ENCODE measurements around the gene GMCL1. TPM values are rescaled to one million over a fixed set of nuclear protein-coding genes. Genes with fewer than 3 reads are reported as not detected.
A peak's percentile ranks its signal among the peaks of the same experiment; 100 is the strongest.

GMCL1 gene, protein sequence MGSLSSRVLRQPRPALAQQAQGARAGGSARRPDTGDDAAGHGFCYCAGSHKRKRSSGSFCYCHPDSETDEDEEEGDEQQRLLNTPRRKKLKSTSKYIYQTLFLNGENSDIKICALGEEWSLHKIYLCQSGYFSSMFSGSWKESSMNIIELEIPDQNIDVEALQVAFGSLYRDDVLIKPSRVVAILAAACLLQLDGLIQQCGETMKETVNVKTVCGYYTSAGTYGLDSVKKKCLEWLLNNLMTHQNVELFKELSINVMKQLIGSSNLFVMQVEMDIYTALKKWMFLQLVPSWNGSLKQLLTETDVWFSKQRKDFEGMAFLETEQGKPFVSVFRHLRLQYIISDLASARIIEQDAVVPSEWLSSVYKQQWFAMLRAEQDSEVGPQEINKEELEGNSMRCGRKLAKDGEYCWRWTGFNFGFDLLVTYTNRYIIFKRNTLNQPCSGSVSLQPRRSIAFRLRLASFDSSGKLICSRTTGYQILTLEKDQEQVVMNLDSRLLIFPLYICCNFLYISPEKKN
- 10 to 100 TPM; 25.4 to 31.6 TPM for total RNA-seq

GRCh38 chr2:69829256-69830044, at the start of gene GMCL1:
Gene GMCL1, plus strand, starts transcription at chr2:69829660. Its CDS starts 233 bp downstream, at chr2:69829893.
- peak within 1 kb of the TSS; percentile 96 for H3K27ac Mint-ChIP-seq
- peak; percentile 93 for ATAC-seq
- H3K4me3 Mint-ChIP-seq: peak within 1 kb of the TSS; percentile 82
- H3K27me3 Mint-ChIP-seq (ENCODE audit: low read depth): no peaks in the 10 kb centered on the region
- H3K4me1 Mint-ChIP-seq (ENCODE audit: low read depth): peaks cover 53% of the 10 kb centered on the region
- ChIA-PET CTCF (interaction anchor here (0.7 to 3.6 kb wide), 4 partner anchors 12 to 264 kb away, joined by 3 to 44 read pairs (median 21); no protein-coding TSS in a partner anchor), POLR2A (interaction anchor here (0.6 to 1.0 kb wide), 4 partner anchors 64 to 428 kb away, joined by 3 to 4 read pairs (median 3); partner anchors contain the start of genes PCYOX1 and SNRNP27)
- no peaks in the 10 kb centered on the region for H3K9me3 Mint-ChIP-seq (ENCODE audit: insufficient read depth)
- peaks cover 27% of the 10 kb centered on the region for H3K36me3 Mint-ChIP-seq (ENCODE audit: low read depth)
- peak; percentile 99 for DNase-seq

GRCh38 chr2:69780921-69781320, 48.5 kb upstream of the GMCL1 start:
- no peaks in the 10 kb centered on the region for H3K9me3 Mint-ChIP-seq (ENCODE audit: insufficient read depth)
- no peak for ATAC-seq
- H3K27me3 Mint-ChIP-seq (ENCODE audit: low read depth): no peaks in the 10 kb centered on the region
- H3K4me3 Mint-ChIP-seq: no peak overlapping the region
- CTCF ChIA-PET: interaction anchor here (0.7 to 1.9 kb wide), 2 partner anchors 36 to 56 kb away, joined by 3 to 5 read pairs; no protein-coding TSS in a partner anchor
- H3K27ac Mint-ChIP-seq: no peak overlapping the region
- H3K36me3 Mint-ChIP-seq (ENCODE audit: low read depth): peaks cover 17% of the 10 kb centered on the region
- POLR2A ChIA-PET: no interaction called here
- peaks cover 10% of the 10 kb centered on the region for H3K4me1 Mint-ChIP-seq (ENCODE audit: low read depth)
- DNase-seq: no peak

- H3K27ac Mint-ChIP-seq: no peak overlapping the region
- no peak for DNase-seq
- H3K9me3 Mint-ChIP-seq (ENCODE audit: insufficient read depth): no peaks in the 10 kb centered on the region
- H3K27me3 Mint-ChIP-seq (ENCODE audit: low read depth): no peaks in the 10 kb centered on the region
- H3K4me3 Mint-ChIP-seq: no peak overlapping the region
- no peak for ATAC-seq
- peaks cover 8% of the 10 kb centered on the region for H3K4me1 Mint-ChIP-seq (ENCODE audit: low read depth)
- H3K36me3 Mint-ChIP-seq (ENCODE audit: low read depth): peaks cover 12% of the 10 kb centered on the region
- ChIA-PET POLR2A (no interaction called here), CTCF (interaction anchor here (0.7 to 1.9 kb wide), 4 partner anchors 35 to 57 kb away, joined by 3 to 5 read pairs (median 3); no protein-coding TSS in a partner anchor)
Measured at GRCh38 chr2:69781321-69782248, 47.9 kb upstream of the GMCL1 start.

- CTCF ChIA-PET: no interaction called here
- peaks cover 18% of the 10 kb centered on the region for H3K4me1 Mint-ChIP-seq (ENCODE audit: low read depth)
- H3K4me3 Mint-ChIP-seq: no peak overlapping the region
- H3K27ac Mint-ChIP-seq: no peak overlapping the region
- ATAC-seq (no peak), DNase-seq (no peak)
- no peaks in the 10 kb centered on the region for H3K27me3 Mint-ChIP-seq (ENCODE audit: low read depth)
- H3K36me3 Mint-ChIP-seq (ENCODE audit: low read depth): peaks cover 12% of the 10 kb centered on the region
- POLR2A ChIA-PET: no interaction called here
- H3K9me3 Mint-ChIP-seq (ENCODE audit: insufficient read depth): no peaks in the 10 kb centered on the region
Measured at GRCh38 chr2:69784228-69784627, 45.2 kb upstream of the GMCL1 start.

- no peak for DNase-seq
- Mint-ChIP-seq H3K36me3 (ENCODE audit: low read depth) (peaks cover 12% of the 10 kb centered on the region), H3K27me3 (ENCODE audit: low read depth) (no peaks in the 10 kb centered on the region), H3K9me3 (ENCODE audit: insufficient read depth) (no peaks in the 10 kb centered on the region), H3K4me1 (ENCODE audit: low read depth) (peaks cover 21% of the 10 kb centered on the region), H3K4me3 (no peak overlapping the region), H3K27ac (no peak overlapping the region)
- ATAC-seq: no peak
- CTCF ChIA-PET: interaction anchor here (0.9 to 2.0 kb wide), 3 partner anchors 10 to 33 kb away, joined by 3 to 6 read pairs (median 5); no protein-coding TSS in a partner anchor
- POLR2A ChIA-PET: no interaction called here
Measured at GRCh38 chr2:69785358-69785757, 44.1 kb upstream of the GMCL1 start.

DNA sequence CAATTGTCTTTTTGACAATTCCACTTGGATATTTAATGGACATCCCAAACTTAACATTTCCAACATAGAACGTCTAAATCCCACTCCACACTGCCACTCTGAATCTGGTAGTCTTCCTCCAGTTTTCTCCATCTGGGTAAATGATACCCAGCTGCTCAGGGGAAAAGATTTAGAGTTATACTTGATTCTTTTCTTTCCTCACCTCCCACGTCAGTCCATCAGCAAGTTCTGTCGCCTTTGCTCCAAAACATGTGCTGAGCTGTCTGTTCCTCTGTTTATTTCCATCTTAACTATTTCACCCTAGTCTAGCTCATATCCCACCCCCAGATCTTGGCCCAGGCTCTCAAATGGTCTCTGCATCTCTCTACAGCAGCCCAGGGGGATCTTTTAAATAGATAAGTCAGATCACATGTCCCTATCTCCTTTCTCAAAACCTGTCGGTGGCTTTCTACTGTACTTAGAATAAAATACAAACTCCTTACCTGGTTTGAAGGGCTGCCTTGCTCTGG, 43.4 kb upstream of the GMCL1 start:
- CTCF ChIA-PET: interaction anchor here (1.9 to 2.0 kb wide), 2 partner anchors 11 to 32 kb away, joined by 5 to 6 read pairs; no protein-coding TSS in a partner anchor

GRCh38 chr2:69789175-69789721, 40.2 kb upstream of the GMCL1 start:
- peaks cover 21% of the 10 kb centered on the region for H3K4me1 Mint-ChIP-seq (ENCODE audit: low read depth)
- ChIA-PET CTCF (interaction anchor here (0.8 to 3.1 kb wide), 4 partner anchors 26 to 65 kb away, joined by 3 to 20 read pairs (median 11); no protein-coding TSS in a partner anchor), POLR2A (no interaction called here)
- H3K27me3 Mint-ChIP-seq (ENCODE audit: low read depth): no peaks in the 10 kb centered on the region
- H3K9me3 Mint-ChIP-seq (ENCODE audit: insufficient read depth): no peaks in the 10 kb centered on the region
- DNase-seq (no peak), ATAC-seq (no peak)
- peaks cover 12% of the 10 kb centered on the region for H3K36me3 Mint-ChIP-seq (ENCODE audit: low read depth)
- no peak overlapping the region for H3K27ac Mint-ChIP-seq
- H3K4me3 Mint-ChIP-seq: no peak overlapping the region

More for the DNA sequence above, 43.4 kb upstream of the GMCL1 start:
- no peaks in the 10 kb centered on the region for H3K9me3 Mint-ChIP-seq (ENCODE audit: insufficient read depth)
- DNase-seq (no peak), ATAC-seq (no peak)
- H3K4me1 Mint-ChIP-seq (ENCODE audit: low read depth): peaks cover 21% of the 10 kb centered on the region
- H3K27ac Mint-ChIP-seq: no peak overlapping the region
- no peaks in the 10 kb centered on the region for H3K27me3 Mint-ChIP-seq (ENCODE audit: low read depth)
- POLR2A ChIA-PET: no interaction called here
- no peak overlapping the region for H3K4me3 Mint-ChIP-seq
- peaks cover 12% of the 10 kb centered on the region for H3K36me3 Mint-ChIP-seq (ENCODE audit: low read depth)

DNA sequence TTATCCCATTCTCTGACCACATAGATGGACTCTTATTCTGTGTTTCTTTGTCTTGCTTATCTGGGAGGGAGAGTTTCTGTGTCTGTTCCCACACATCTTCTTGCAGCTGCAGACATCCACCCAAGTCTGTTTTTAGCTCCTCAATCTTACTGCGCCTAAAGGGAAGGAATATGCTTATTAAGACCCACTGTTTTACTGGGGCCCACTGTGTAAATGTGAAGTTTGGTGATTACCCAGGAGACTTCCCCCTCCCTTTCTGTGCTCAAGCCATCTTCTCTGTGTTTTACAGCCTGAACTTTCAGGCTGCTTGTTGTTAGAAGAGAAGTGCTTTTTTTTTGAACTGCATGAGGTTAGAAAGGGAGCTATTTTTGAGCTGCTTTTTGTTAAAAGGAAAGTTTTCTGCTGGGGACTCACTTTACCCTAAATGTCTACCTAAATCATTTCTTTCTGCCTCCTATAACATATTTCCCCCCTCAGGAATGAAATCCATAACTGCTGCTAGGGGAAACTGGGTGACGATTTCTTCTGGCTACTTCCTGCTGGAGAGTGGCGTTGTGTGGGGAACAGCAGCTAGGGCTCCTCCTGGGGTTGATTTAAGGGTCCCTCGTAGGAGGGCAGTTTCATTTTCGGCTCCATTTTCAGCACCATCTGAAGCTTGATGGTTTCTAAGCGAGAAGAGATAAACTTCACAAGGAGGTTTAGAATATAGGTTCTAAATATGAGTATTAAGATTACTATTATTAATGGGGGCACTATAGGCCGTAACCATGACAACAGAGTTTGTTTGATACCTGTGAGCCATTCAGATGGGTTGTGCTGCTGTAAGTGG, 39.5 kb upstream of the GMCL1 start:
- Mint-ChIP-seq H3K27me3 (ENCODE audit: low read depth) (no peaks in the 10 kb centered on the region), H3K27ac (no peak overlapping the region), H3K36me3 (ENCODE audit: low read depth) (peaks cover 12% of the 10 kb centered on the region), H3K4me1 (ENCODE audit: low read depth) (peaks cover 21% of the 10 kb centered on the region), H3K9me3 (ENCODE audit: insufficient read depth) (no peaks in the 10 kb centered on the region), H3K4me3 (peak overlapping the region; percentile 49)
- ChIA-PET CTCF (interaction anchor here (0.8 to 3.1 kb wide), 7 partner anchors 10 to 225 kb away, joined by 3 to 20 read pairs (median 4); no protein-coding TSS in a partner anchor), POLR2A (no interaction called here)
- DNase-seq (no peak), ATAC-seq (no peak)

DNA sequence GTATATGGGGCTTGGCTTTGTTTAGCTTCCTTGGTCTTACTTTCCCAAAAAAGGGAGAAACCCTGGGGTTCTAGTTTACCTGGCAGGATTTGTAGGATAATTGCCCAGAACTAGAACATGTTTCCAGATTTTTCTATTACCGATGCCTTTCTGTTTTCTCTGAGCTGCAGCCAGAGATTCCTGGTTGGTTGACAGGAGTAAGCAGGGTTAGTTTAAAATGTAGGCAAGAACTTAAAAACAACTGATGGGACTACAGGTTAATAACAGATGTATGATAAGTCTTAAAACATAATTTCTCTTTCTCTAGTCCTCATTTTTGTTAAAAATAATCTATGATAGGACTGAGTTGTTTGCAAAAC, 38.9 kb upstream of the GMCL1 start:
- ChIA-PET CTCF (interaction anchor here (0.8 to 3.1 kb wide), 7 partner anchors 9 to 225 kb away, joined by 3 to 20 read pairs (median 4); no protein-coding TSS in a partner anchor), POLR2A (no interaction called here)
- peaks cover 12% of the 10 kb centered on the region for H3K36me3 Mint-ChIP-seq (ENCODE audit: low read depth)
- ATAC-seq: no peak
- H3K9me3 Mint-ChIP-seq (ENCODE audit: insufficient read depth): no peaks in the 10 kb centered on the region
- no peak overlapping the region for H3K4me3 Mint-ChIP-seq
- no peak overlapping the region for H3K27ac Mint-ChIP-seq
- peaks cover 21% of the 10 kb centered on the region for H3K4me1 Mint-ChIP-seq (ENCODE audit: low read depth)
- no peaks in the 10 kb centered on the region for H3K27me3 Mint-ChIP-seq (ENCODE audit: low read depth)
- DNase-seq: no peak

GRCh38 chr2:69791045-69791444, 38.4 kb upstream of the GMCL1 start:
- no peaks in the 10 kb centered on the region for H3K27me3 Mint-ChIP-seq (ENCODE audit: low read depth)
- DNase-seq (no peak), ATAC-seq (no peak)
- no peaks in the 10 kb centered on the region for H3K9me3 Mint-ChIP-seq (ENCODE audit: insufficient read depth)
- CTCF ChIA-PET: interaction anchor here (0.9 to 3.1 kb wide), 5 partner anchors 9 to 226 kb away, joined by 3 to 20 read pairs (median 5); no protein-coding TSS in a partner anchor
- H3K36me3 Mint-ChIP-seq (ENCODE audit: low read depth): peaks cover 12% of the 10 kb centered on the region
- POLR2A ChIA-PET: no interaction called here
- no peak overlapping the region for H3K4me3 Mint-ChIP-seq
- peaks cover 21% of the 10 kb centered on the region for H3K4me1 Mint-ChIP-seq (ENCODE audit: low read depth)
- no peak overlapping the region for H3K27ac Mint-ChIP-seq

All from activated CD8-positive, alpha-beta T cell treated with anti-CD3 and anti-CD28 coated beads, Interleukin-2, amount 10 ng/mL, durations not matched to agents 7 days and 5 days (primary cell).